Hematopoietic multipotent progenitor cell treated with erythropoietin and hydrocortisone succinate and interleukin-3 and kit ligand, for 4 days (in vitro differentiated cells): ENCODE data around the gene GNB2.
"Not testable (repeated sequence)": the region's sequence is repeated elsewhere in the genome, so short reads cannot be mapped to it uniquely, and the experiment has no call there.

Source experiments
- DNase-seq: peaks from one replicate; pipeline ENCODE4 v3.0.0-alpha.2; 2015

GNB2 gene

GRCh38 chr7:100705320-100705752 is 31.8 kb downstream of the GNB2 start:
- peak; percentile 88 for DNase-seq

- DNase-seq: peak; percentile 99
Measured at GRCh38 chr7:100705753-100706671, 32.5 kb downstream of the GNB2 start, which contains the start of gene POP7. Gene POP7, plus strand, starts transcription at chr7:100706121. Its CDS starts 710 bp downstream, at chr7:100706831.

- DNase-seq: no peak
Measured at GRCh38 chr7:100706672-100707311, 33.3 kb downstream of the GNB2 start.

GRCh38 chr7:100708395-100708794 is 34.9 kb downstream of the GNB2 start:
- no peak for DNase-seq

GRCh38 chr7:100710452-100710851 is 36.9 kb downstream of the GNB2 start:
- DNase-seq: no peak

GRCh38 chr7:100711369-100711768 is 37.8 kb downstream of the GNB2 start:
- no peak for DNase-seq

- no peak for DNase-seq
Measured at GRCh38 chr7:100714725-100715124, 41.2 kb downstream of the GNB2 start.

GRCh38 chr7:100717073-100717472 is 43.5 kb downstream of the GNB2 start:
- not testable (repeated sequence) for DNase-seq

- DNase-seq: peak; percentile 58
Measured at GRCh38 chr7:100719523-100720278, 46.2 kb downstream of the GNB2 start.

GRCh38 chr7:100720279-100720670 is 46.7 kb downstream of the GNB2 start, which contains the start of gene EPO:
Gene EPO, plus strand, starts transcription at chr7:100720468. Its CDS starts 513 bp downstream, at chr7:100720981.
- peak; percentile 10 for DNase-seq

- DNase-seq: peak; percentile 9
Measured at GRCh38 chr7:100720671-100721504, 47.3 kb downstream of the GNB2 start.

GRCh38 chr7:100721505-100721812 is 47.9 kb downstream of the GNB2 start:
- no peak for DNase-seq

GRCh38 chr7:100722480-100723212 is 49.1 kb downstream of the GNB2 start:
- no peak for DNase-seq

GRCh38 chr7:100723732-100724275 is 50.3 kb downstream of the GNB2 start:
- no peak for DNase-seq

GRCh38 chr7:100724364-100724763 is 50.8 kb downstream of the GNB2 start:
- not testable (repeated sequence) for DNase-seq

- DNase-seq: no peak
Measured at GRCh38 chr7:100726996-100727761, 53.6 kb downstream of the GNB2 start.

- DNase-seq: no peak
Measured at GRCh38 chr7:100728196-100728595, 54.7 kb downstream of the GNB2 start.
